Astrocyte (in vitro differentiated cells and primary cell): ENCODE data around the gene USP31.

Source experiments
- CTCF ChIP-seq: IDR thresholded peaks from 2 replicates; pipeline ENCODE4 v1.5.1; 2011; ENCODE audit warnings: low read depth, mild to moderate bottlenecking, inconsistent platforms, low read length, moderate library complexity; ENCODE audit not compliant: insufficient read depth
- EZH2 ChIP-seq: IDR thresholded peaks from 2 replicates; pipeline ENCODE4 v1.6.1; 2012; ENCODE audit warnings: mild to moderate bottlenecking, low read length, inconsistent platforms; ENCODE audit not compliant: insufficient read depth

- TF ChIP-seq CTCF (no peak), EZH2 (no peak)
These were observed 86.7 kb downstream of the USP31 start for GRCh38 chr16:23062524-23062923.
